Transverse colon (tissue), 4 donors: ENCODE measurements around the gene GARIN5B. TPM values are rescaled to one million over a fixed set of nuclear protein-coding genes. Genes with fewer than 3 reads are reported as not detected.

Experiments
- DNase-seq: peaks from one replicate; pipeline ENCODE4 v3.0.0-alpha.2; 2019
- H3K27ac ChIP-seq, 4 donors: fragments of 200-600 bp; sonication (generic); 2 replicates each; pipeline ENCODE4 v1.5.1; 2016 to 2018; ENCODE audit warnings: inconsistent platforms in 4 of 4
- H3K27me3 ChIP-seq: fragments of 200-600 bp; sonication (generic); 2 replicates; pipeline ENCODE4 v1.5.1; 2017; ENCODE audit warnings: inconsistent platforms
- H3K36me3 ChIP-seq, 4 donors: fragments of 200-600 bp; sonication (generic); 2 replicates each; pipeline ENCODE4 v1.5.1; 2017 to 2019; ENCODE audit warnings: inconsistent platforms in 4 of 4
- H3K4me1 ChIP-seq, 4 donors: fragments of 200-600 bp; sonication (generic); 2 replicates each; pipeline ENCODE4 v1.5.1; 2017 to 2020; ENCODE audit warnings: inconsistent platforms in 4 of 4
- H3K4me3 ChIP-seq, 4 donors: fragments of 200-600 bp; sonication (generic); 1 replicate in 1 of 4; 2 replicates in 3 of 4; pipeline versions ENCODE4 v1.5.1 to v1.6.1; 2017 to 2019; ENCODE audit warnings: inconsistent platforms in 4 of 4
- H3K9me3 ChIP-seq, 2 donors: fragments of 200-600 bp; sonication (generic); 2 replicates each; pipeline ENCODE4 v1.5.1; 2017 to 2019; ENCODE audit warnings: inconsistent platforms in 2 of 2
- CTCF ChIP-seq, 5 experiments: fragments of 200-600 bp in 3 of 5; fragments of 450-650 bp in 2 of 5; sonication (generic) in 3 of 5; IDR thresholded peaks; 1 replicate in 2 of 5; 2 replicates in 3 of 5; pipeline ENCODE4 v1.5.1; 2016 to 2017; ENCODE audit warnings: antibody characterized with exemption in 5 of 5, inconsistent platforms in 3 of 5, mild to moderate bottlenecking in 2 of 5, moderate library complexity in 1 of 5
- EP300 ChIP-seq: sonication (generic); formaldehyde crosslinking; IDR thresholded peaks from one replicate; pipeline ENCODE4 v1.6.1; 2017; ENCODE audit warnings: antibody characterized with exemption, low read depth
- POLR2A ChIP-seq: fragments of 450-650 bp; IDR thresholded peaks from one replicate; pipeline ENCODE4 v1.6.1; 2016; ENCODE audit warnings: antibody characterized with exemption, mild to moderate bottlenecking, moderate library complexity
- POLR2AphosphoS5 ChIP-seq, 3 donors: sonication (generic); formaldehyde crosslinking; IDR thresholded peaks; one replicate each; pipeline ENCODE4 v1.6.1; 2016; ENCODE audit warnings: antibody characterized with exemption in 3 of 3
- WGBS, 2 donors: methylation state at CpG; one replicate each; pipeline ENCODE4 v1.1.5; 2018; ENCODE audit warnings: low coverage in 1 of 2; 5-methylcytosine and 5-hydroxymethylcytosine counted together
- in situ Hi-C, 4 donors: fragments of 200-750 bp; cut with MboI; loops; one replicate each; pipeline versions ENCODE4 v1.15.0 to v1.15.1; 2017; ENCODE audit warnings: low sequenced_read_pairs in 3 of 4, low pct_ligation_motif_present in 1 of 4, low pct_unique_long_range_greater_than_20kb in 1 of 4
- intact Hi-C: fragments of 100-400 bp; cut with DNase I; formaldehyde crosslinking; loops from one replicate; pipeline ENCODE4 v1.15.1; 2023; ENCODE audit warnings: low total_unique reads
- total RNA-seq, 4 donors: library from RNA; depleted of rRNA; stranded (reverse); fragments of >200 nt; gene quantifications; one replicate each; pipeline ENCODE4 v1.1.0, GENCODE V29; 2016

GARIN5B gene
- total RNA-seq, 4 donors from 2014 or later, result not detected

GRCh38 chr19:55340784-55341147 lies 22.3 kb downstream of the GARIN5B start:
- intact Hi-C loops, result loop anchor here (2.0 kb wide), 1 partner anchor 66 kb away; the partner anchor contains the start of gene UBE2S
- Histone ChIP-seq H3K27ac (peak overlapping the region; percentile 83 to 99 (median 96)), H3K4me3 (peak overlapping the region; percentile 20 to 96 (median 81)), H3K9me3 (no peaks in the 10 kb centered on the region), H3K27me3 (no peaks in the 10 kb centered on the region), H3K4me1 (peaks cover 6 to 39% (median 23%) of the 10 kb centered on the region in 4 donors), H3K36me3 (no peaks in the 10 kb centered on the region)
- peak in 2 of 5 experiments; percentile 8 to 10 for TF ChIP-seq CTCF (IDR thresholded peaks at IDR 0.05)
- no peak for TF ChIP-seq EP300
- in situ Hi-C loops, result no loop called here
- DNase-seq, result peak; percentile 43
- 0 to 1% methylated on average over 2 to 24 of the region's 24 CpGs for WGBS, 2 donors

GRCh38 chr19:55339889-55340783 lies 22.9 kb downstream of the GARIN5B start:
- intact Hi-C loops (loop anchor here (2.0 kb wide), 1 partner anchor 67 kb away; the partner anchor contains the start of gene UBE2S), in situ Hi-C loops (no loop called here)
- Histone ChIP-seq H3K9me3 (no peaks in the 10 kb centered on the region), H3K4me3 (peak overlapping the region; percentile 20 to 96 (median 81)), H3K27me3 (no peaks in the 10 kb centered on the region), H3K27ac (peak overlapping the region; percentile 83 to 99 (median 96)), H3K36me3 (no peaks in the 10 kb centered on the region), H3K4me1 (peaks cover 6 to 33% (median 21%) of the 10 kb centered on the region in 4 donors)
- TF ChIP-seq POLR2AphosphoS5 (IDR thresholded peaks at IDR 0.05) (peak; percentile 98 to 99 (median 99)), CTCF (IDR thresholded peaks at IDR 0.05) (no peak)
- WGBS, 2 donors, result 0 to 3% methylated on average over 2 to 31 of the region's 44 CpGs
- peak; percentile 46 for DNase-seq

- no peaks in the 10 kb centered on the region for H3K36me3 ChIP-seq
- H3K27ac ChIP-seq, result peak within 1 kb of the TSS; percentile 94 to 99 (median 98)
- intact Hi-C loops (no loop called here), in situ Hi-C loops (no loop called here)
- peak; percentile 5 to 65 (median 11) for TF ChIP-seq POLR2AphosphoS5 (IDR thresholded peaks at IDR 0.05)
- TF ChIP-seq POLR2A, result peak; percentile 97
- TF ChIP-seq CTCF (IDR thresholded peaks at IDR 0.05), result peak; percentile 29 to 70 (median 38)
- no peak for TF ChIP-seq EP300
- no peaks in the 10 kb centered on the region for H3K9me3 ChIP-seq
- WGBS, 2 donors, result 0% methylated on average over 10 to 63 of the region's 63 CpGs
- H3K4me1 ChIP-seq, result peaks cover 6 to 34% (median 23%) of the 10 kb centered on the region in 4 donors
- peak; percentile 100 for DNase-seq
- no peaks in the 10 kb centered on the region for H3K27me3 ChIP-seq
- H3K4me3 ChIP-seq, result peak within 1 kb of the TSS; percentile 46 to 96 (median 81)
Measured at GRCh38 chr19:55339105-55339888, 23.8 kb downstream of the GARIN5B start, which contains the start of gene KMT5C. TSS of gene KMT5C (plus strand) at chr19:55339876. CDS start at chr19:55341937, 2,061 bp downstream.

- WGBS, 2 donors, result 80 to 81% methylated on average over 5 to 7 of the region's 7 CpGs
- in situ Hi-C loops (no loop called here), intact Hi-C loops (no loop called here)
- Histone ChIP-seq H3K27ac (no peak overlapping the region), H3K4me3 (no peak overlapping the region), H3K36me3 (no peaks in the 10 kb centered on the region), H3K4me1 (peaks cover 6 to 30% (median 25%) of the 10 kb centered on the region in 4 donors), H3K27me3 (no peaks in the 10 kb centered on the region), H3K9me3 (no peaks in the 10 kb centered on the region)
- TF ChIP-seq CTCF (IDR thresholded peaks at IDR 0.05) (no peak), EP300 (no peak), POLR2A (no peak), POLR2AphosphoS5 (IDR thresholded peaks at IDR 0.05) (no peak)
- DNase-seq, result no peak
Measured at GRCh38 chr19:55336101-55336500, 27.0 kb downstream of the GARIN5B start.
